Suppressor macrophage treated with lipopolysaccharide for 1 hour (primary cell): ENCODE results near the gene MTRR.
A peak's percentile ranks its signal among the peaks of the same experiment; 100 is the strongest.

Source experiments
- DNase-seq, 3 donors: peaks; one replicate each; pipeline ENCODE4 v3.0.0-alpha.2; 2020 to 2022

MTRR gene

GRCh38 chr5:7857926-7858632, 10.9 kb upstream of the MTRR start:
- no peak for DNase-seq

- no peak for DNase-seq
Measured at GRCh38 chr5:7866196-7866595, 2.8 kb upstream of the MTRR start.

GRCh38 chr5:7867260-7867659, 1.7 kb upstream of the MTRR start:
- DNase-seq: no peak

- DNase-seq: no peak
Measured at GRCh38 chr5:7868427-7868772, 548 bp upstream of the MTRR start.

- DNase-seq: peak; percentile 60 to 79 (median 70)
Measured at GRCh38 chr5:7869474-7870136, 657 bp downstream of the MTRR start.

GRCh38 chr5:7871653-7872052, 2.7 kb downstream of the MTRR start:
- no peak for DNase-seq

GRCh38 chr5:7872517-7873130, 3.7 kb downstream of the MTRR start:
- no peak for DNase-seq

GRCh38 chr5:7873216-7873615, 4.3 kb downstream of the MTRR start:
- DNase-seq: no peak

- DNase-seq: no peak
Measured at GRCh38 chr5:7874639-7875038, 5.7 kb downstream of the MTRR start.

GRCh38 chr5:7875151-7875550, 6.2 kb downstream of the MTRR start:
- no peak for DNase-seq

GRCh38 chr5:7876867-7877266, 7.9 kb downstream of the MTRR start:
- DNase-seq: peak in 2 of 3 donors; percentile 27

GRCh38 chr5:7877851-7878250, 8.9 kb downstream of the MTRR start:
- no peak for DNase-seq

GRCh38 chr5:7878381-7878873, 9.5 kb downstream of the MTRR start:
- DNase-seq: peak; percentile 72 to 92 (median 88)

GRCh38 chr5:7881091-7881490, 12.1 kb downstream of the MTRR start:
- no peak for DNase-seq

- no peak for DNase-seq
Measured at GRCh38 chr5:7881816-7882215, 12.9 kb downstream of the MTRR start.

- no peak for DNase-seq
Measured at GRCh38 chr5:7882926-7883325, 14.0 kb downstream of the MTRR start.

GRCh38 chr5:7884491-7885267, 15.7 kb downstream of the MTRR start:
- no peak for DNase-seq

- peak; percentile 22 to 65 (median 60) for DNase-seq
Measured at GRCh38 chr5:7886849-7887475, 18.0 kb downstream of the MTRR start.

GRCh38 chr5:7888901-7889300, 20.0 kb downstream of the MTRR start:
- DNase-seq: no peak

GRCh38 chr5:7894439-7894838, 25.5 kb downstream of the MTRR start:
- DNase-seq: no peak

- no peak for DNase-seq
Measured at GRCh38 chr5:7894860-7895259, 25.9 kb downstream of the MTRR start.

- DNase-seq: peak; percentile 17 to 36 (median 31)
Measured at GRCh38 chr5:7897014-7897600, 28.2 kb downstream of the MTRR start.
